Glutamatergic neuron (in vitro differentiated cells): ENCODE measurements around the gene DNM3. TPM values are rescaled to one million over a fixed set of nuclear protein-coding genes. Genes with fewer than 3 reads are reported as not detected.

Experiments
- DNase-seq: peaks from one replicate; pipeline ENCODE4 v3.0.0; 2022
- H3K27ac Mint-ChIP-seq: one replicate; pipeline ENCODE4 v1.8.0; 2020; ENCODE audit warnings: mild to moderate bottlenecking, mixed read lengths, inconsistent platforms; ENCODE audit not compliant: unreplicated experiment
- H3K27me3 Mint-ChIP-seq: one replicate; pipeline ENCODE4 v1.8.0; 2020; ENCODE audit warnings: mild to moderate bottlenecking, moderate library complexity, mixed read lengths, inconsistent platforms; ENCODE audit not compliant: unreplicated experiment
- H3K36me3 Mint-ChIP-seq: one replicate; pipeline ENCODE4 v1.8.0; 2020; ENCODE audit warnings: mild to moderate bottlenecking, mixed read lengths, inconsistent platforms; ENCODE audit not compliant: unreplicated experiment
- H3K4me1 Mint-ChIP-seq: one replicate; pipeline ENCODE4 v1.8.0; 2020; ENCODE audit warnings: mild to moderate bottlenecking, low read depth, mixed read lengths, inconsistent platforms; ENCODE audit not compliant: unreplicated experiment
- H3K4me3 Mint-ChIP-seq: one replicate; pipeline ENCODE4 v1.8.0; 2020; ENCODE audit warnings: mild to moderate bottlenecking, mixed read lengths, inconsistent platforms; ENCODE audit not compliant: unreplicated experiment
- H3K9me3 Mint-ChIP-seq: one replicate; pipeline ENCODE4 v1.8.0; 2020; ENCODE audit warnings: mild to moderate bottlenecking, moderate library complexity, mixed read lengths, inconsistent platforms; ENCODE audit not compliant: unreplicated experiment
- CTCF ChIP-seq: fragments of 200-600 bp; sonication (generic); IDR thresholded peaks from one replicate; pipeline ENCODE4 v1.5.0; 2021; ENCODE audit not compliant: partially characterized antibody, unreplicated experiment
- total RNA-seq: library from RNA; stranded (reverse); fragmentation: NEBNext Ultra II Directional; extraction: Animal tissue kit (Norgen Biotek cat#: 25700); gene quantifications from one replicate; pipeline ENCODE4 v1.2.1, GENCODE V29; 2021; ENCODE audit not compliant: unreplicated experiment

DNM3 gene
- total RNA-seq, 1 donor from 2014 or later = 11.4 TPM

- H3K27ac Mint-ChIP-seq = no peak overlapping the region
- H3K9me3 Mint-ChIP-seq = no peaks in the 10 kb centered on the region
- no peaks in the 10 kb centered on the region for H3K36me3 Mint-ChIP-seq
- DNase-seq = no peak
- H3K27me3 Mint-ChIP-seq = no peaks in the 10 kb centered on the region
- H3K4me1 Mint-ChIP-seq = peaks cover 3% of the 10 kb centered on the region
- TF ChIP-seq CTCF = no peak
- no peak overlapping the region for H3K4me3 Mint-ChIP-seq
Observed at GRCh38 chr1:172241540-172241939, 400.2 kb downstream of the DNM3 start.

- Mint-ChIP-seq H3K4me1 (no peaks in the 10 kb centered on the region), H3K27me3 (no peaks in the 10 kb centered on the region), H3K36me3 (no peaks in the 10 kb centered on the region), H3K27ac (no peak overlapping the region), H3K9me3 (no peaks in the 10 kb centered on the region), H3K4me3 (no peak overlapping the region)
- DNase-seq = no peak
- TF ChIP-seq CTCF = no peak
Observed at GRCh38 chr1:172244865-172245264, 403.6 kb downstream of the DNM3 start.

- no peak for TF ChIP-seq CTCF
- DNase-seq = no peak
- Mint-ChIP-seq H3K27ac (no peak overlapping the region), H3K36me3 (no peaks in the 10 kb centered on the region), H3K9me3 (no peaks in the 10 kb centered on the region), H3K27me3 (no peaks in the 10 kb centered on the region), H3K4me1 (no peaks in the 10 kb centered on the region), H3K4me3 (no peak overlapping the region)
Observed at GRCh38 chr1:172245788-172246187, 404.5 kb downstream of the DNM3 start.

GRCh38 chr1:172246521-172247390 is 405.5 kb downstream of the DNM3 start:
- H3K4me3 Mint-ChIP-seq = no peak overlapping the region
- no peak overlapping the region for H3K27ac Mint-ChIP-seq
- no peaks in the 10 kb centered on the region for H3K36me3 Mint-ChIP-seq
- no peak for TF ChIP-seq CTCF
- H3K9me3 Mint-ChIP-seq = no peaks in the 10 kb centered on the region
- DNase-seq = no peak
- H3K4me1 Mint-ChIP-seq = no peaks in the 10 kb centered on the region
- H3K27me3 Mint-ChIP-seq = no peaks in the 10 kb centered on the region

GRCh38 chr1:172251486-172251885 is 410.2 kb downstream of the DNM3 start:
- H3K27ac Mint-ChIP-seq = no peak overlapping the region
- no peak for TF ChIP-seq CTCF
- no peak overlapping the region for H3K4me3 Mint-ChIP-seq
- no peaks in the 10 kb centered on the region for H3K9me3 Mint-ChIP-seq
- DNase-seq = no peak
- H3K27me3 Mint-ChIP-seq = no peaks in the 10 kb centered on the region
- H3K36me3 Mint-ChIP-seq = no peaks in the 10 kb centered on the region
- H3K4me1 Mint-ChIP-seq = no peaks in the 10 kb centered on the region
